GM21390 (cell line): ENCODE results near the gene PITPNC1.
"Not testable (repeated sequence)": the region's sequence is repeated elsewhere in the genome, so short reads cannot be mapped to it uniquely, and the experiment has no call there.

Experiments
- ATAC-seq: cut with Tn5 transposase; IDR thresholded peaks from one replicate; pipeline ENCODE4 v1.9.1; 2021; ENCODE audit not compliant: unreplicated experiment

PITPNC1 gene

GRCh38 chr17:67639979-67640378 lies 262.9 kb downstream of the PITPNC1 start:
- ATAC-seq: no peak

GRCh38 chr17:67642488-67642887 lies 265.4 kb downstream of the PITPNC1 start:
- ATAC-seq: no peak

- no peak for ATAC-seq
These were observed 267.0 kb downstream of the PITPNC1 start for GRCh38 chr17:67644061-67644460.

- not testable (repeated sequence) for ATAC-seq
These were observed 268.1 kb downstream of the PITPNC1 start for GRCh38 chr17:67645195-67645594.

- no peak for ATAC-seq
These were observed 269.4 kb downstream of the PITPNC1 start for GRCh38 chr17:67646472-67646871.

GRCh38 chr17:67647482-67647881 lies 270.4 kb downstream of the PITPNC1 start:
- no peak for ATAC-seq

- ATAC-seq: no peak
These were observed 271.2 kb downstream of the PITPNC1 start for GRCh38 chr17:67648032-67648905.

- not testable (repeated sequence) for ATAC-seq
These were observed 271.8 kb downstream of the PITPNC1 start for GRCh38 chr17:67648906-67649295.

GRCh38 chr17:67649891-67650290 lies 272.8 kb downstream of the PITPNC1 start:
- no peak for ATAC-seq

GRCh38 chr17:67651218-67651579 lies 274.1 kb downstream of the PITPNC1 start:
- not testable (repeated sequence) for ATAC-seq

GRCh38 chr17:67652433-67652832 lies 275.4 kb downstream of the PITPNC1 start:
- ATAC-seq: no peak

GRCh38 chr17:67655478-67656148 lies 278.5 kb downstream of the PITPNC1 start:
- ATAC-seq: no peak

- ATAC-seq: no peak
These were observed 279.6 kb downstream of the PITPNC1 start for GRCh38 chr17:67656494-67657203.

GRCh38 chr17:67657596-67657995 lies 280.5 kb downstream of the PITPNC1 start:
- no peak for ATAC-seq

GRCh38 chr17:67658265-67658664 lies 281.2 kb downstream of the PITPNC1 start:
- ATAC-seq: no peak

- ATAC-seq: no peak
These were observed 281.9 kb downstream of the PITPNC1 start for GRCh38 chr17:67659028-67659427.

- ATAC-seq: no peak
These were observed 285.6 kb downstream of the PITPNC1 start for GRCh38 chr17:67662712-67663111.

GRCh38 chr17:67663457-67663856 lies 286.4 kb downstream of the PITPNC1 start:
- no peak for ATAC-seq

- no peak for ATAC-seq
These were observed 288.9 kb downstream of the PITPNC1 start for GRCh38 chr17:67666028-67666427.

GRCh38 chr17:67666710-67667109 lies 289.6 kb downstream of the PITPNC1 start:
- no peak for ATAC-seq

GRCh38 chr17:67671493-67671892 lies 294.4 kb downstream of the PITPNC1 start:
- ATAC-seq: no peak
